ENCODE results near the gene KRT15.

Gene KRT15

GRCh38 chr17:41527063-41528023 lies 8.7 kb upstream of the KRT15 start:
- DNase-seq (ENCODE audit: low read depth, low spot score), result no peak

- no peak for DNase-seq (ENCODE audit: low read depth, low spot score)
These were observed 5.6 kb upstream of the KRT15 start for GRCh38 chr17:41524261-41524660.

- DNase-seq (ENCODE audit: low read depth, low spot score), result no peak
These were observed 5.1 kb upstream of the KRT15 start for GRCh38 chr17:41523787-41524186.

GRCh38 chr17:41523225-41523593 lies 4.5 kb upstream of the KRT15 start:
- no peak for DNase-seq (ENCODE audit: low read depth, low spot score)

GRCh38 chr17:41522301-41523224 lies 3.9 kb upstream of the KRT15 start:
- DNase-seq (ENCODE audit: low read depth, low spot score), result peak; percentile 63

GRCh38 chr17:41521574-41522261 lies 3.0 kb upstream of the KRT15 start:
- DNase-seq (ENCODE audit: low read depth, low spot score), result peak; percentile 86

- no peak for DNase-seq (ENCODE audit: low read depth, low spot score)
These were observed 2.3 kb upstream of the KRT15 start for GRCh38 chr17:41520821-41521521.

- peak; percentile 62 for DNase-seq (ENCODE audit: low read depth, low spot score)
These were observed 973 bp upstream of the KRT15 start for GRCh38 chr17:41519501-41520224.

- no peak for DNase-seq (ENCODE audit: low read depth, low spot score)
These were observed 659 bp downstream of the KRT15 start for GRCh38 chr17:41518031-41518430.

GRCh38 chr17:41516830-41517283 lies 1.8 kb downstream of the KRT15 start:
- no peak for DNase-seq (ENCODE audit: low read depth, low spot score)

GRCh38 chr17:41516147-41516829 lies 2.4 kb downstream of the KRT15 start:
- no peak for DNase-seq (ENCODE audit: low read depth, low spot score)

GRCh38 chr17:41513168-41513547 lies 5.5 kb downstream of the KRT15 start:
- DNase-seq (ENCODE audit: low read depth, low spot score), result no peak

GRCh38 chr17:41512546-41513167 lies 6.0 kb downstream of the KRT15 start:
- no peak for DNase-seq (ENCODE audit: low read depth, low spot score)

GRCh38 chr17:41511716-41512115 lies 7.0 kb downstream of the KRT15 start:
- DNase-seq (ENCODE audit: low read depth, low spot score), result no peak

- no peak for DNase-seq (ENCODE audit: low read depth, low spot score)
These were observed 7.6 kb downstream of the KRT15 start for GRCh38 chr17:41511116-41511515.

- DNase-seq (ENCODE audit: low read depth, low spot score), result peak; percentile 28
These were observed 8.2 kb downstream of the KRT15 start for GRCh38 chr17:41510251-41511065.

GRCh38 chr17:41507315-41507880 lies 11.3 kb downstream of the KRT15 start:
- DNase-seq (ENCODE audit: low read depth, low spot score), result peak; percentile 71
